22Rv1 (cell line): ENCODE measurements around the gene P2RY8.

ENCODE experiments used
- H3K27ac ChIP-seq: fragments of 450-650 bp; 2 replicates; pipeline ENCODE4 v1.5.1; 2017
- CTCF ChIP-seq: fragments of 450-650 bp; IDR thresholded peaks from 2 replicates; pipeline ENCODE4 v1.5.1; 2017; ENCODE audit warnings: mild to moderate bottlenecking
- ZFX ChIP-seq: fragments of 450-650 bp; IDR thresholded peaks from 2 replicates; pipeline ENCODE4 v1.6.1; 2017; ENCODE audit warnings: antibody characterized with exemption, borderline replicate concordance

P2RY8 gene

DNA sequence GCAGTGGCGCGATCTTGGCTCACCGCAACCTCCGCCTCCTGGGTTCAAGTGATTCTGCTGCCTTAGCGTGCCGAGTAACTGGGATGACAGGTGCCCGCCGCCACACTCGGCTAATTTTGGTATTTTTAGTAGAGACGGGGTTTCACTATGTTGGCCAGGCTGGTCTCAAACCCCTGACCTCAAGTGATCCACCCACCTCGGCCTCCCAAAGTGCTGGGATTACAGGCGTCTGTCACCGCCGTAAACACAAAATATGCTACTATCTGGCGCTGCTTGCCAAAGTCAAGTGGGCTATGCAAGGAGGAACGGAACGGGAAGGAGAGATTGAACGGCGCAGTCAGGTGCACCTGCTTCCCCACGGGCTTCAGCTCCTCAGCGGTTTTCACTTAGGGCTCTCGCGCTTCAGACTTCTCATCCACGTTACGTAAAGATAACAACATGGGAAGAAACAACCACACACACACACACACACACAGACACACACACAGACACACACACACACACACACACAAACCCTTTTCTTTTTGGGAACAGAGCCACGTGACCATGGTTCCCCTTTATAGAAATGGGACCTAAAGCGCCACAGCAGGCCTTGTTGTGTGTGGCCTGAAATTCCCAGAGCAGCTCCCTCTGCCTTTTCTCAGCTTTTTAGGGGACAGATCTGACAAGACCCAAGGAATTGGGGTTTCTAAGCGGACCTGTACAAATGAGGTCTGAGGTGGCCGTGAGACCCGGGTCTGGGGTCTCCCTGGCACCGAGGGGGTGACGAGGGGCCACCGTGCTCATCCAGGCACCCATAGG, 1.5 kb downstream of the P2RY8 start:
- TF ChIP-seq ZFX: no peak
- TF ChIP-seq CTCF: no peak
- H3K27ac ChIP-seq: no peak overlapping the region

DNA sequence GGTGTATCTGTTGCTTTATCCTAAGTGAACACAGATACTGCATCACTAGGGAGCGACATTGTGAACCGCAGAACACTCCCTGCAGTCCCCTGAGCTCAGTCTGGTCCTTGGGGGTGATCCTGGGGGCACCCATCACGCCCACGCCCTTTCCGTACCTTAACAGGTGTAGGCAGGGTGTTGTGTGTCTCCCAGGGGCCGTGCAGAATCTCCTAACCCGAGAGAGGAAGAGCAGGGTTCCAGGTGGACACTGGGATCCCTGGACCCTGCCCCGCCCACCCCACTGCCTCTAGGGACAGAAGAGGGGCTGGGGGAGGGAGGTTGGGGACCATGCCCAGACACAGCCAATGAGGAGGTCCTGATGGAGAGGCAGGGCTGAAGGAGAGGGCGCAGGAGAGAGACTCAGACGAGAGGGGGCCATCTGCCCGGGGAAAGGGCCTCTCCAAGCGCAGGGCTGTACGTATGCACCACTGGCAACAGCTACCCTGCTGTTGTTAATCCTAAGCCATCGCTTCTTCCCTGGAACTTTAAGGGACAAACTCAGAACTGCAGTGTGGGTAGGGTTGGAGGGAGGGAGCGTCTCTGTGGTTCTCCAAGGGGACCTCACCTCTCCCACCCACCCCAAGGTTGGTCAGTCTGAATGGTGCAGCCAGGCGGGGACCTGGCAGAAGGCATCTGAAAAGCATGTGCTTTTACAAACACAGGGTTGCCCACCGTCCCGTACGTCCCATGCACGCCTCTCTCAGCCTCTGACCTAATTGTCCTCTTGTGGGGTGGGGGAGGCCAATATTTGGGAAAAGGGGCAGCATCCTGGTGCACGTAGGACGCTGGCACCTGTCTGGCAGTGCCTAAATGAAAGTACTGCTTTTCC, 2.5 kb downstream of the P2RY8 start:
- no peak overlapping the region for H3K27ac ChIP-seq
- TF ChIP-seq CTCF (no peak), ZFX (no peak)

DNA sequence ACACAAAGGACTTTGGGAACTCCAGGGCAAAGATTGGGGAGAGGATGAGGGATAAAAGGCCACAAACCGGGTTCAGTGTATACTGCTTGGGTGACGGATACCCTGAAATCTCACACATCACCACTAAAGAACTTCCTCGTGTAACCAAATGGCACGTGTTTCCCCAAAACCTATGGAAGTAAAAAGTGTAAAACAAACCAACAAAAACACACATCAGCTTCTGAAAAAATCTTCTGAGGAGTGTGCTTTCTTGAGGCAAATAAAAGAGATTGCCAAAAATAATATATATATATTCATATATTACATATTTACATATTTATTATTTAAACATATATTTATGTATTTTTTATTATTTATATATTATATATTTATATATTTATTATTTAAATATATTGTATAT, 3.9 kb downstream of the P2RY8 start:
- H3K27ac ChIP-seq: no peak overlapping the region
- TF ChIP-seq ZFX: no peak

DNA sequence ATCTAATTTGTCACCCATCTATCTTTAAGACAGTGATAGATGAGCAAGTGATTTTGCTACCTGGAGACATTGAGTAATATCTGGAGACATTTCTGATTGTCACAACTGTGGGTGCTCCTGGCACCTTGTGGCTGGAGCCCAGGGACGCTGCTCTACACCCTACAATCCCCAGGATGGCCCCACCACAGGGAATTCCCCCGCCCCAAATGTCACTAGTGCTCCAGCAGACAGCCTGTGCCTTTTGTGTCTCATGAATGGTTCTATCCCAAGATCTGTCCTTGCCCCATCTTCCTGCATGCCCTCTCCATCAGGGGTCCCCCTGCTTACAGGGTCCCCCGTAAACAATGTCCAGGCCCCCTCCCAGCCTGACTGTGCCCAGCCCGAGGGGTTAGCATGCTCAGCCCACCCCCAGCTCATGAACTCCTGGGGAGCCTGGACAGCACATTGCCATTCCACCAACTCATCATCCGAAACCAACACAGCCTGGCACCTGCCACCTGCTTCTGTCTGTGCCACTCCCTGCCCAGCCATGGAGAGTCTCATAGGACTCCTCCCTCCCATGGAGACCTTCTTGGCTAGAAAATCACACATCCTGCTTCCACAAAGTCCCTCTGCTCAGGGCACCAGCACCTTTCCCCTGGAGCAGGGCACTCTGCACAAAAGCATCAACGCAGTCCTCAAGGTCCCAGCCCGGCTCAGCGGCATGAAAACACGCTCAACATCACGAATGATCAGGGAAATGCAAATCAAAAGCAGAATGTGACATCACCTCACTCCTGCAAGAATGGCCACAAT, 5.7 kb downstream of the P2RY8 start:
- no peak for TF ChIP-seq CTCF
- no peak overlapping the region for H3K27ac ChIP-seq

GRCh38 chrX:1529756-1530155, 7.2 kb downstream of the P2RY8 start:
- no peak for TF ChIP-seq CTCF
- H3K27ac ChIP-seq: no peak overlapping the region

DNA sequence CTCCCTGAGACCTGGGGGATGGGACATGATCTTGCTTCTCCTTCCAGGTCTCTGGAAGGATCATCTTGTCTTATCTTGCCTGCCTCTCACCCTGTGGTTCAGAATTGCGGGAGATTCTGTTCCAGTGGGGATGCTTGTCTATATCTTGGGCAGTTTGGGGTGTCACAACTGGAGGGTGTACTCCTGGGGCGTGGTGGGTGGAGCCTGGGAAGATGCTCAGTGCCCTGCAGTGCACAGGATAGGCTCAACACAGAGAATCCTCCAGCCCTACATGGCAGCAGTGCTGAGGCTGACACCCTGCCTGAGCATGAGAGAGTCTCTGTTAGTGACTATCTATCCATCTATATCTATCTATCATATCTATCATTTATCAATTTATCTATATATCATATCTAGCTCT, 7.7 kb downstream of the P2RY8 start:
- no peak overlapping the region for H3K27ac ChIP-seq

More for the DNA sequence above, 7.7 kb downstream of the P2RY8 start:
- no peak for TF ChIP-seq CTCF
- no peak for TF ChIP-seq ZFX
